ENCODE data around the gene ALAS1. TPM values are rescaled to one million over a fixed set of nuclear protein-coding genes. Genes with fewer than 3 reads are reported as not detected.

The ALAS1 gene
- total and polyA plus RNA-seq, 10 donors, result 13.0 to 40.8 (median 32.8) TPM

- Histone ChIP-seq H3K27me3 (replicated peaks in 1 of 7) (no peaks in the 10 kb centered on the region), H3K4me3 (peak overlapping the region in 1 of 8 donors; percentile 93), H3K4me1 (peaks cover 39 to 80% (median 67%) of the 10 kb centered on the region in 6 donors), H3K27ac (peak overlapping the region in 6 of 8 donors; percentile 29 to 93 (median 92)), H3K9me3 (no peaks in the 10 kb centered on the region), H3K36me3 (peaks cover 0 to 28% (median 2%) of the 10 kb centered on the region in 6 donors)
- WGBS, 5 donors, result 60 to 88% (median 78%) methylated on average over 3 of the region's 3 CpGs
- intact Hi-C loops (cut with DNase I; ENCODE audit: low total_unique reads), result no loop called here
- no peak for DNase-seq
- TF ChIP-seq CTCF (IDR thresholded peaks at IDR 0.05 in 8 of 11, conservative IDR thresholded peaks at IDR 0.05 in 3 of 11) (no peak), POLR2A (IDR thresholded peaks at IDR 0.05) (no peak), POLR2AphosphoS5 (IDR thresholded peaks at IDR 0.05) (no peak)
These were observed 983 bp upstream of the ALAS1 start for GRCh38 chr3:52196977-52197376.

- Histone ChIP-seq H3K4me1 (peaks cover 44 to 85% (median 72%) of the 10 kb centered on the region in 6 donors), H3K27ac (peak overlapping the region; percentile 82 to 93 (median 90)), H3K9me3 (no peaks in the 10 kb centered on the region), H3K4me3 (peak overlapping the region; percentile 63 to 100 (median 90)), H3K27me3 (replicated peaks in 1 of 7) (no peaks in the 10 kb centered on the region), H3K36me3 (peaks cover 0 to 33% (median 5%) of the 10 kb centered on the region in 6 donors)
- WGBS, 5 donors, result 40 to 53% (median 48%) methylated on average over 10 of the region's 10 CpGs
- no peak for TF ChIP-seq POLR2AphosphoS5 (IDR thresholded peaks at IDR 0.05)
- peak in 1 of 11 experiments; percentile 9 for TF ChIP-seq CTCF (IDR thresholded peaks at IDR 0.05 in 8 of 11, conservative IDR thresholded peaks at IDR 0.05 in 3 of 11)
- no peak for DNase-seq
- intact Hi-C loops (cut with DNase I; ENCODE audit: low total_unique reads), result no loop called here
These were observed 490 bp upstream of the ALAS1 start for GRCh38 chr3:52197499-52197841.

- no peaks in the 10 kb centered on the region for H3K27me3 ChIP-seq (replicated peaks in 1 of 7)
- TF ChIP-seq POLR2A (IDR thresholded peaks at IDR 0.05) (no peak), CTCF (IDR thresholded peaks at IDR 0.05 in 8 of 11, conservative IDR thresholded peaks at IDR 0.05 in 3 of 11) (no peak), POLR2AphosphoS5 (IDR thresholded peaks at IDR 0.05) (no peak)
- DNase-seq, result no peak
- peak overlapping the region; percentile 82 to 93 (median 90) for H3K27ac ChIP-seq
- peaks cover 4 to 48% (median 19%) of the 10 kb centered on the region in 6 donors for H3K36me3 ChIP-seq
- intact Hi-C loops (cut with DNase I; ENCODE audit: low total_unique reads), result no loop called here
- no peaks in the 10 kb centered on the region for H3K9me3 ChIP-seq
- H3K4me1 ChIP-seq, result peaks cover 51 to 96% (median 80%) of the 10 kb centered on the region in 6 donors
- 39 to 54% (median 44%) methylated on average over 14 of the region's 14 CpGs for WGBS, 5 donors
- H3K4me3 ChIP-seq, result peak overlapping the region; percentile 63 to 100 (median 90)
These were observed 966 bp downstream of the ALAS1 start for GRCh38 chr3:52198643-52199608.

All from spleen (tissue), 11 donors.